Hindlimb muscle (tissue), 1 donor: ENCODE data around the gene GRID2. TPM values are rescaled to one million over a fixed set of nuclear protein-coding genes. Genes with fewer than 3 reads are reported as not detected.
A peak's percentile ranks its signal among the peaks of the same experiment; 100 is the strongest.
"Not testable (repeated sequence)": the region's sequence is repeated elsewhere in the genome, so short reads cannot be mapped to it uniquely, and the experiment has no call there.

ENCODE experiments used
- DNase-seq: peaks from one replicate; pipeline ENCODE4 v3.0.0-alpha.2; 2013
- polyA plus RNA-seq: library from polyadenylated mRNA; unstranded; fragments of 120-200 nt; gene quantifications from one replicate; pipeline ENCODE4 v1.2.1, GENCODE V29; 2013; ENCODE audit not compliant: insufficient read length

Gene GRID2
- polyA plus RNA-seq, 1 donor, result 0.62 TPM

DNA sequence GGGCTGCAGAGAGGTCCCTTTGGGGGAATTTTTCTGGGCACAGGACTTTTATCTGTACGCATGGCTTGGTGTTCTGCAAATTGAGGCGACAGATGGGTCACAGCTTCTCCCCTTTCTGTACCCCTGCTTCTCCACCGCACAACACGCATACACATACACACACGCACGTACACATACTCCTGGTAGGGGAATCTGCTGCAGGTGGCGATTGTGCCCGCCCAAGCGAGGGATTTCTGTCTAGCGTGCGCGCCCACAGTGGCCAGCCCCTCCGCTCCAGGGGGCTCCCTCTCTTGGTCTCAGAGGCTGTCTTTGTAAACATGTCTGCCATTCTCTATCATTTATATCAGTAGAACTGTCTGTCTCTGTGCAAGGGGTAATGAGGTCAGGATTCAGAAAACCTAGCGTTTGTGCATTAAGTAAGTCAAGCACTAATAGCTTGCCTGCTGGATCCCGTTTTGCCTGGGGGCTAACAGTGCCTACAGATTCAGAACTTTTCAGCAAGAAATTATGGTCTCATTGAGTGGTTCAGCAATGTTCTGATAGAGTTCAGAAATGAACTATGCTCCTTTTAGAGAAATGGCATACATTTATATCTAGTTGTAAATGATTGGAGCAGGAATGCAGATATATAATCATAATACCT is 2.2 kb downstream of the GRID2 start:
- no peak for DNase-seq

DNA sequence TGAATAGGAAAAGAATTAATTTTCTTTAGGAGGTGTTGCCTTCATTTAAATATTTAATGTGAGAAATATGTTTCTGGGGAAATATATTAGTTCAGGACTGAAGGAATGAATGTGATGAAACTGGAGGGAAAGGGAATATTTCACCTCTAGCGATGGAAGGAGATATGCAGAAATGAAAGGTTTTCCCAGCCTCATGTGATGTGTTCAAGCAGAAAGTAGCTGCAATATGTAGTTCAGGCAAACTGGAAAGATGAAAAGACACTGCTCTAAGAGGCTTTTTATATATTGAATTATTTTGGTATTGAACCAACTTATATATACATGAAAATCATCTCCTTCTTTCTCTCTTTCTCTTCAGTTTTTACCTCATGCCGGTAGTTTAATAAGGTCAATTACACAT is 3.4 kb downstream of the GRID2 start:
- no peak for DNase-seq

DNA sequence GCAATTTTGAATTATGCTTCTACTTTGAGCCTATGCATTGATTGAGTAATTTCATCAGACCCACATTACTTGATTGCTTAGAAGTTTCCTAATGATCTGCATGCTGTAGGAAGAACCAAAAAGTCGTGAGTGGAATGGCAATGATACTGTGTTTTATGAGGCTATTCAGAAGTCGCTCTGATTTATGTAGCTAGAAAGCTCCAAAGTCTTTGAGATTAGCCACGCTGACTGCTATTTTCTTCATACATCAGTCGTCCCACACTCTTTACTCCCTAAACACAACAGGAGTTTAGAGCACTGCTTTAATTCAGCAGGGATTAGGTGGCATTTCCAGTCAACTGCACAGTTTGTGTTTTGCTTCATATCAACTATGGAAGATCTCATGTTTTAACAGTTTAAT is 4.1 kb downstream of the GRID2 start:
- no peak for DNase-seq

DNA sequence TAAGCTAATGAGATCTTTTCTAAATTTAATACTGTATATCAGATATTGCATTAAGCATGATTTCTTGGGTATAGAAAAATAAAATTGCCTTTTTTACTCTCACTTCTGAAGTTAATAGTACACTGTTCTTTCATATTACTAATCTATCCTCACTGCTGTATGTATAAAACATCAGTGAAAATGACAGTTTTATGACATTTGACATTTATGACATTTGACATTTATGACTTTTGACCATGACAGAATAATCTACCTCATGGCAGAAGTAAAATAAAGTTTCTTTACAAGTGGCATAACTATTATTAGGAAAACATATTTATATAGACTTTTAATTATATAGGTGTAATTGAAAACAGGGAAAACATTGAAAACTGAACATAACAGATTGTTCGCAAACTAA is 13.3 kb downstream of the GRID2 start:
- DNase-seq, result no peak

DNA sequence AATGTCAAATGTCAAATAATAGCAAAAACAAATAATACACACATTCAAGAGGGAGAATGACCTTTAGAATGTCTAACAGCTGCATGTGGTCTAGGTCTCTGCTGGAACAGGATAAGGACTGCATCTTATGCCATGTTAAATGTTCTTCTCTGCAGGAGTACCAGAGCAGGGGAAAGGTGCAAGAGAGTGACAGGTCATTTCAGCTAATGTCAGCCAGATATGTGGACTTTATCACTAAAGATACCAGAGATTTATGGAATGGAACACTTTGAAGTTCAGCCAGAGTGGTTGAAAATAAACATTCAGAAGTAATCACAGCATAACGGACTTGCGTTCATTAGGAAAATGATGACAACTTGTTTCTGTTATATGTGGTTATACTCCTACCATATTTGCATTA is 24.3 kb downstream of the GRID2 start:
- DNase-seq, result no peak

DNA sequence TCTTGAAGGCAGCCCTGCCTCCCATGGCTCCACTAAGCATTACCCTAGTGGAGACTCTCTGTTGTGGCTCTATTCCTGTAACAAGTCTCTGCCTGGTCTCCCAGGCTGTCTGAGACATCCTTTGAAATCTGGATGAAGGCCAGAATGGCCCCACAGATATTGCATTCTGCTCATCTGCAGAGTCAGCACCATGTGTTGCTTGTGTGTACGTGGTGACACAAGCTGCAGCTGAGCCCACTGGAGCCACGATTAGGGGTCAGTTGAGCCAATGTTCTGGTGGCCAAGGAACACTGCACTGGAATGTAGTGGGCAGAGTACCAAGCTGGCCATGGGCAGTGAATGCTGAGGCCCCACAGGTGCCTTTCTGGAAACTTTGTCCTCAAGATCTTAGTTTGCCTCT is 29.2 kb downstream of the GRID2 start:
- DNase-seq, result no peak

DNA sequence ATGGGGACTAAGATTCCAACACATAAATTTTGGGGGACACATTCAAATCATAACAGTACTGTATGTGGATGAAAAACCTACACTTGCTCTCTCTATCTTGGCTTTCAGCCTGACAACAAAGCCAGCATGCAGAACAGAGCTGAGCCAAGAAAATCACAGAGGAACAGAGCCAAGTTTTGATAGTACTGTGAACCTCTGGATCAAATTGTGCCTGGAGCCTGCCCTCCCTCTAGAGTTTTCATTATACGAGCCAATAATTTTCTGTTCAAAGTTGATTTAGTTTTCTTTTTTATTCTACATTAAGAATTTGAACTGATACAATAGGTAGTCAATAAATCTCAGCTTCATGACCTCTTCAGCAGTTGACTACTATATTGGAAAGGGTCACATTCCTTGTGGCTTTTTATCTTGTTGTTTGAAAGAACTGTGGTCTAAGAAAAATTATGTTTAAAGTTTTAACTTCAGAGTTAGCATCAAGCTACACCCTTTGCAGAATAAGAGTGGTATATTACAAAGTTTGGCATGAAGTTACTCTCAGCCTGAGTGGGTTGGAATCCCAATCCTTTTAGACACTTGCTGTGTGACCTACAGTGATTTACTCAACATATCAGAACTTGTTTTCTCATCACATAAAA is 31.1 kb downstream of the GRID2 start:
- peak; percentile 28 for DNase-seq

DNA sequence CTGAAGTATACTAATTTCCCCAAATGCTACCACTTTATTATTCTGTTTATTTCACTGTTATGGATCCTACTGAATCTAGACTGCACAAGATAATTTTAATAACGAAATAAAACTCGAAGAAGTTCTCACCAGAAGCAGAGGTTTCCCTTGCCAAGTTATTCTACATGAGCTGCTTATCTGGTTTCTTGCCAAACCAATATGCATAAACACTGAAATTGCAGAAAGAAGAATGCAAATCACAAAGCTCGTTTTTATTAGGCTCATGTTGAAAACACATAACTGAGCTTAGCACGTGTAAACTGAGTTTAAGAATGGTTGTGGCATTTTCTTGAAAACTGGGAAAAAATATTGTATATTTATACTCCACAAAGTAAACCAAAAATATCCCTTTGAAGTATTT is 35.9 kb downstream of the GRID2 start:
- DNase-seq, result no peak

DNA sequence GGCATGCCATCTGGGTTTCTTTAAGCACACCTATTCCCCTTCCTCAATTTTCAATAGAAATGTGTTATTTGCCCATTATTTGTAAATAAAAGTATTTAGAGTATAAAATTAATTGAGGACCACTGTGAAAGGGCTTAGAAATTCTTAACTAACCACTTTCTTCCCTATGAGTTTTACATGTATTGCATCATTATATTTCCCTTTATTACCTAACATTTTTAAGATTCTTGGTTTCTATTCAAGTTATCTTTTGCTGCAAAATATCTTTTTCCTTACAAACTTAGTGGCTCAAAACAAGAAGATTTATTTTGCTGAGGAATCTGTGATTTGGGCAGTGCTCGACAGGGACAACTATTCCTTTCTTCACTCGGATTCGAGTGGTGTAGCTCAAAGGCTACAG is 40.5 kb downstream of the GRID2 start:
- no peak for DNase-seq

DNA sequence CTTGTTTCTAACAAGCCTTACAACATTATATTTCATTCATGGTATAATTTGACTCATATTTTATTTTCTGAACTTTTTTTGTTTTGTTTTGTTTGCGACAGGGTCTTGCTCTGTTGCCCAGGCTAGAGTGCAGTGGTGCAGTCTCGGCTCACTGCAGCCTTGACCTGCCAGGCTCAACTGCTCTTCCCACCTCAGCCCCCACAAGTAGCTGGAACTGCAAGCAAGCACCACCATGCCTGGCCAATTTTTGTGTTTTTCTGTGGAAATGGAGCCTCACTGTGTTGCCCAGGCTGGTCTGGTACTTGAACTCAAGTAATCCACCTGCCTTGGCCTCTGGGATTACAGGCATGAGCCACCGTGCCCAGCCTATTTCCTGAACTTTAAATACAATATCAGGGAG is 42.5 kb downstream of the GRID2 start:
- DNase-seq, result no peak

DNA sequence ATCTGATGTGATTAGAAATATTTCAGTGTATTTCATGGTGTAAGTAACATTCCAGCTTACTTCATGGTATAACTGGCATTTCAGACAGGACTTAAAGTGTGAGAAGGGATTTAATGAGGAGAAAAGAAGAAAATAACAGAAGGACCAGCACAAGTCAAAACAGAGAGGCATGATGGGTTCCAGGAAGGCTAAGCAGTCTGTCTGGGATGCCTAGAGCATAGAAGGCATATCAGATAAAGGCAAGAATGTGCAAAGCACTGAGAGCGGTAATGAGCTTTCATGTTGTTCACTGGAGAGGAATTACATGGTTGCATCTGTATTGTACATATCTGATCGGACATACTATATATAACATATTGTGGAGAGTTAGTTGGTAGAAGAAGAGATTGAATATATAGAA is 54.2 kb downstream of the GRID2 start:
- DNase-seq, result no peak

DNA sequence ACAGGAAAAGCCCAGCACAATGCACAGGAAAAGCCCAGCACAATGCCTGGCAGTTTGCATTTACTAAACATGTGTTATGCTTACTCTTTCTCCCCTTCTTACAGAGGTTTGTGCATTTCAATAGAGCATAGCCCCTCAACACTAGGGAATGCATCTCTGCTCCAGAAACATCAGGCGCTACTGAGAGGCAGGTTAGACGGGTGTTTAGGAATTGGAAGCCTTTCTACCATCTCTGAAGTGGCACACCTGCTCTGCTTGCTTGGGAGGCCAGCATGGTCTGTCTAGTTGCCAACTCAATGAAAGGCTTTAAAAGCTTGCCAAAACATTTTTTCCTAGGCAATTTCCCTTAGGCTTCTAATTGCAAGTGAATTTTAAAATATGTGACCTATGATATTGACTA is 55.7 kb downstream of the GRID2 start:
- no peak for DNase-seq

DNA sequence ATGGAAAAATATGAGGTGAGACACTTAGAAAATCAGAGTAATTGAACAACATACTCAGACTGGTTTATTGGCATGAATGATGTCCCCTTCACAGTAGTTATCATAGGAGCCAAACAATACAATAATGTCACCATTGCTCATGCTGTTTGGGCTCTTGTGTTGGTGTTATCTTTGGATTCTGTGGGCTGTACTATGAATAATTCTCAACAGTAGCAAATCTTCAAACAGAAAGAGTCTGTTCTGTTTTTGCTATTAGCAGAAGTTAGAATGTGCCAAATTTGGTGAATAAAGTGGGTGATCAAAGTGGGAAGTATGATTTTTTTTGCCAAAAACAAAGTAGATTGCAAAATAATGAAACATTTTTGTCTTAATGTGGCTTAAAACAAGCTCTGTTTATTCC is 58.3 kb downstream of the GRID2 start:
- no peak for DNase-seq

DNA sequence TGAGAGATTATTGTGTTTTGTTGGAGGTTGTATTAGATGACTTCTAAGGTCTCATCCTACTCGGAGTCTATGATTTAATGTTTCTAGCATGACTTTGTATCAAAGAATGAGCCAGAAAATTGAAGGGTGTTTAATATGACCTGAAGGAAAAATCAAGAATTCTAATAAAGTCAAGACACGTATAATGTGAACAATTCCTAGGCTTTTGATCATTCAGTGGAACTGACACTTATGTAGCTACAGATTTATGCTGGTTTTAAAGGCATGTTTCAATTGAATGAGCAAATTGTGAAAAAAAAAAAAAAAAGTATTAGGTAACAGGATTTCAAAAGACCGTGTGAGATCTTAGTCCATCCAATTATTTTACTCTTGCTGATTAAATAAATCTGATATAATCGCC is 64.9 kb downstream of the GRID2 start:
- no peak for DNase-seq

DNA sequence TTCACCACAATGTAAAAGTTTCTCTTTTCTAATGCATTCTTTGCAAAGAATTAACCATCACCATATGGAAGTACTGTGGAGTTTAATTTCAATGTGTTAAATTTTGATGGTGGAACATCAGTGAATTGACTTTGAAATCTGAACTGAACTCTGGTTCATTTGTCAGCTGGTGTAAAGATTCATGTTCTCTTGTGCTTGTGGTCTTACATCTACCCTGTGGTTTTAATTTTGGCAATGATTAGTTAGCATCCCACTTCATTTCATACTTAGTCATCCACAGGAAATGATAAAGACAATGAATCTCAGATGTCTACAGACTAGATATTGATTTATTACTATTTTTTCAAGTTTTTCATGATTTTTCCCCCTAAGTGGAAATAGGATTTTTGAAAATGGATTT is 77.8 kb downstream of the GRID2 start:
- no peak for DNase-seq

DNA sequence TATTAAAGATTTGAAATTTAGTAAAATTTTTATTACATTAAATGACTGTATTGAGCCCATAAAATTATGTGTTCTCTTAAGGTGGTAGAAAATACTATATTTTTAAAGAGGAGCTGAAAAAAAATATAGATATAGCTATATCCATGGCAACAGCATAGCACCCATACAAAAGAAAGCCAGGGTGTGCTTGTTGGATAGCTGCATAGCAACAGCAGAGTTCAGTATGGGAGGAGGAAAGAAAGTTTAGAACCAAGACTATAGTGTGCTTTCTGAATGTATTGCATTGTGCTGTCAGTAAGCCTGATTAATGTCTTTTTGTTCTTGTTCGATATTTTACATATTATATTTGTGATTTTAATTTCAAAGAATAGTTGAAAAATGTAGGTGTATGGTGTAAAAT is 78.4 kb downstream of the GRID2 start:
- DNase-seq, result no peak

DNA sequence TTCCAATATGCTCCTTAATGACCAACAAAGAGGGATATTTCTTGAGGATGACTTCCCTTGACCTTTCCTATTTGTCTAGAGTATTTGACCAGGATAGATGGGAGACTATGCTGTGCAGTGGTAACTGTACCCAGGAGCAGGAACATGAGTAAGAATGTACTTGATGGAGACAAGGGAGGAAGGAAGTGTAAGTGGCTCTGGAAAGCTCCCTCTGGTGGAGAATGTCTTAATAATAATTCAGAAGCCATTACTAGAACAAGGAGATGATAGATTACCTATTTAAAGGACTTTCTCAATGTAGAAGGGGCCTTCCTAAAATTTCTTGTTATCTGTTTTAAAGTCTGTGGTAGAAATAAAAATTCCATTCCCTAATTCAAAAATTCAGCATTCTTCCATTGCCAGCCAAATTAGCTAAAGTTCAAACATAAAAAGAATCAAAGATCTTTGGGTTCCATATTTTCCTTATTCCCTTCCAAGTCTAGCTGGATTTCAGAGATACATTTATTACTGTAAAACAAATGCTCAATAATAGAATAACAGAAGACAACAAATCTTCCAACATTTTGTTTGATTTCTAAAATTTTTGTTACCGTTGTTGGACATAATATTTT is 83.8 kb downstream of the GRID2 start:
- peak; percentile 21 for DNase-seq

DNA sequence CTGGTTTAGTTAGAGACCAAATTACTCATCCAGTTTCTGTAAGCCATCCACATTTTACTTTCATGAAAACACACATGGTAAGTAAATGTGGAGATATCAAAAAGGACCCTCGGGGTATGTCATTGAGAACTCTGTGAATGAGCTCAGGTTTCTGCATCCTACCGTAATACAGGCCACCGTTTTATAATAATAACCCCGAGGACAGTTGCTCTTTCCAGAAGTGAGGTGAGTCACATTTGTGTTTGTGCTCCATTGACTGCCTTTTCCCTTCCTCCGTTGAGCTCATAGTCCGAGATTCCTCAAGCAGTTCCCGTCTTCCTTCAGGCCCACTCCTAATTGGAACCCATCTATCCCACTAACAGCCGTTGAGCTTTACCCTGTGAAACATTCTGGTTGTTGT is 95.3 kb downstream of the GRID2 start:
- DNase-seq, result no peak

DNA sequence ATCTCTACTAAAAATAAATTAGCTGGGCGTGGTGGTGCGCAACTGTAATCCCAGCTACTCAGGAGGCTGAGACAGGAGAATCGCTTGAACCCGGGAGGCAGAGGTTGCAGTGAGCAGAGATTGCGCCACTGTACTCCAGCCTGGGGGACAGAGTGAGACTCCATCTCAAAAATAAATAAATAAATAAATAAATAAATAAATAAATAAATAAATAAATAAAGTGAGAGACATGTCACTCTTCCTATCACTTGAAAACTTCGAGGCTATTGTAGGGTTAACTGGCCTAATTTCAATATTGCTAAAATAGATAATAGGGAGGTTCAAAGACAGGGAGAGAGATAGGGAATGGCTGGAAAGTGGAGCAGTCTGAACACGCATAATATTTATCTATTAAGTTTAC is 99.8 kb downstream of the GRID2 start:
- DNase-seq, result not testable (repeated sequence)

DNA sequence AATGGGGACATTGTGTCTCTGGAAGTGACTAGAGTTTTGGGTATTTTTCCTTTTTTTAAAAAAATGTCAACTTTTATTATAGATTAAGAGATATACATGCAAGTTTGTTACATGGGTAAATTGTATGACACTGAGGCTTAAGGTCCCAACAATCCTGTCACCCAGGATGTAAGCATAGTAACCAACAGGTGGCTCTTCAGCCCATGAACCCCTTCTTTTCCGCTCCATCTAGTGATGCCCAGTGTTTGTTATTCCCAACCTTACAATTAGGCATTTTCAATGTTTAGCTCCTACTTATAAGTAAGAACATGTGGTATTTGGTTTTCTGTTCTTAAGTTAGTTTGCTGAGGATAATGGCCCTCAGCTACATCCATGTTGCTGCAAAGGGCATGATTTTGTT is 102.7 kb downstream of the GRID2 start:
- no peak for DNase-seq

DNA sequence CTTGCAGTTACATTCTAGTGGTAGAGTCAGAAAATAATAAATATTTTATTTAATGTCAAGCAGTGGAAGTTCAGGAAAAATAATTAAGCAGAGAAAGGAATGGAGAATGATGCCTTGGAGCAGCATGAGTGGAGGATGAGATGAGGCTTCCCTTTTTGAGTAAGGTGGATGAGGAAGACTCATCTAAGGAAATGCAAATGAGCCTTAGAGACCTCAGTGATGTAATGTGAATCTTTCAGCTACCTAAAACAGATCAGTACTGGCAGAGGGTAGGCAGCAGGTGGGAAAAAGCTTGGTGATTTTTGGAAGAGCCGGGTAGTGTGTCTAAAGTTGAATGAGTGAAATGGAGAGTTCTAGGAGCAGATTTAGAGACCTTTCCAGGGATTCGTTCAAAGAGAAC is 118.2 kb downstream of the GRID2 start:
- no peak for DNase-seq

DNA sequence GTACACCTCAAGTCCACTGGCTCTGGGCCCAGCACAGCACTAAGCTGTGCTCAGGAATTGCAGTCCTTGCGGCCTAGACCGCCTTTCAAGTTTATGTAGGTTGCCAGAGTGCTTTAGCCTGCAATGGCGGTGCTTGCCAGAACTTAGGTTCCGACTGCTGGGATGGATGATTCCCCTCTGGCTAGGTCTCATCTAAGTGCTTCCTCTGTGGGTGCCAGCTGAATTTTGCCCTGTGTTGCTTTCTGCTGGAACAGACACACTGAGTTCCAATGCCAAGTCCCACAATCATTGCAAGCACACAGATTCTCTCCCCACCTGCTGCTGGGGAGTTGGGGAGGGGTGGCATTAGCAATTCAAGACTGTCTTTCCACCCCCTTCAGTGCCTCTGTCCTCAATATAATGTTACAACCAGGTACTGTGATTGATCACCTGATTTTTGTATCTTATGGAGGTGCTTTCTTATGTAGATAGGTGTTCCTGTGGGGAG is 129.5 kb downstream of the GRID2 start:
- DNase-seq, result no peak

DNA sequence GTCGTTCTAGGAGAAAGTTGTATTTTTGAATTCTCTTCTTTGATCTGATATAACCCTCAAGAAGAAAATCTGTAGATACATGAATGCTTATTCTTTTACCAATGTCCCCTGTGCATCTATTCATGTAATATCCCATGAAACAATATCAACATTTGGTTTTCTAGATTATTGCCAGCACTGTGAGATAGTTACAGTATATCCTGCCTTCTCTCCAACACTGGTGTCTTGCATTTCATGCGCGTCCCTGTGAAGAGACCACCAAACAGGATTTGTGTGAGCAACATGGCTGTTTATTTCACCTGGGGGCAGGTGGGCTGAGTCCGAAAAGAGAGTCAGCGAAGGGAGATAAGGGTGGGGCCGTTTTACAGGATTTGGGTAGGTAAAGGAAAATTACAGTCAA is 135.0 kb downstream of the GRID2 start:
- DNase-seq, result not testable (repeated sequence)

DNA sequence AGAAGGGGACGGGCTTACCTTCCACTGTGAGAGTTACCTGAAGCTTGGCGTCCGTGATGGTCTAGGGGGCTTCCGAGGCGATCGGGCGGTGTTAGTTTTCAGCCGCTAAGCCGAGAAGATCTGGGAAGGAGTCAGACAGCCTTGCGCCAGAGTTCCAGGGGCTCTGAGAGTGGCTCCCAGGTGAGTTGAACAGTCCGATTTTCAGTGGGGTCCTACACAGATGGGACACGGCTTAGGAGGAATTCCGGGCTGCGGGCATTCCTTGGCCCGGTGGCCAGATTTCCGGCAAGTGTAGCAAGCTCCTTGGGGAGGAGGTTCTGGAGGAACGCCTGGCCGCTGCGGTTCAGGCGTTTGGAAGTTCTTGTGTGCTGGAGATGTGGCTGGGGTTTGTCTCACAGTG is 138.4 kb downstream of the GRID2 start:
- not testable (repeated sequence) for DNase-seq
